ENCODE data around the gene RAPH1. TPM values are rescaled to one million over a fixed set of nuclear protein-coding genes. Genes with fewer than 3 reads are reported as not detected.

The RAPH1 gene
- total and polyA plus RNA-seq, 2 experiments from 2014 or later: 12.9 to 22.1 TPM

GRCh38 chr2:203442463-203442862 lies 92.6 kb downstream of the RAPH1 start:
- no peak overlapping the region for H3K27ac ChIP-seq
- no peak for DNase-seq (ENCODE audit: low spot score)
- H3K79me2 ChIP-seq: no peaks in the 10 kb centered on the region
- H3K9me3 ChIP-seq (ENCODE audit: low read depth): no peaks in the 10 kb centered on the region
- H3K27me3 ChIP-seq: no peaks in the 10 kb centered on the region
- no peak overlapping the region for H2AFZ ChIP-seq
- peaks cover 3% of the 10 kb centered on the region for H3K36me3 ChIP-seq (replicated peaks; ENCODE audit: insufficient read depth, low read depth)
- no peaks in the 10 kb centered on the region for H3K9me2 ChIP-seq (replicated peaks; ENCODE audit: insufficient read depth)
- H3K4me3 ChIP-seq: no peak overlapping the region
- no peaks in the 10 kb centered on the region for H3K4me1 ChIP-seq (ENCODE audit: insufficient read depth)
- H3K4me2 ChIP-seq: no peak overlapping the region
- 56% methylated on average over 5 of the region's 5 CpGs for WGBS (ENCODE audit: low lambda C conversion rate, missing lambda C conversion rate)
- H4K20me1 ChIP-seq (ENCODE audit: insufficient read depth, poor library complexity, severe bottlenecking): no peaks in the 10 kb centered on the region
- TF ChIP-seq EZH2 (IDR thresholded peaks at IDR 0.05; ENCODE audit: borderline replicate concordance): no peak
- no peak for TF ChIP-seq EZH2phosphoT487 (IDR thresholded peaks at IDR 0.05; ENCODE audit: low read depth, severe bottlenecking, unreplicated experiment)
- no peak for TF ChIP-seq CTCF (IDR thresholded peaks at IDR 0.05; ENCODE audit: poor library complexity)

DNA sequence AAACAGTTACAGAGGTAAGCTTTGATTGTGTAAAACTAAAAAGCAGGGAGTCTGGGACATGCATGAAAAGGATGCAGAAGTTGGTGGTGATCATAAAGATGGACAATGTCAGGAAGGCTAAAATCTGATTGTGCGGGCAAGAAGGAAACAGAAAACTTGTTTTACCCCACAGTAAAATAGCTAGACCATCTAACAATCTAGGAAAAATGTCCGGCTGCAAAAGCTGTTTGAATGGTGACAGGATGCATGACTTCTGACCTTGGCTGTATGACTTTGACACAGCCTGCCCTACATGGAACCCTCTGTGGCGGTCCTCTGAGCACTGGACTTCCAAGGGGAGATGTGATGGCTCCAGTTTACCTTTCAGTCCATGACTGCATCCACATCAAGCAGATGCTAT lies 93.6 kb downstream of the RAPH1 start:
- H3K36me3 ChIP-seq (replicated peaks; ENCODE audit: insufficient read depth, low read depth): peaks cover 3% of the 10 kb centered on the region
- H3K4me1 ChIP-seq (ENCODE audit: insufficient read depth): no peaks in the 10 kb centered on the region
- DNase-seq (ENCODE audit: low spot score): no peak
- TF ChIP-seq CTCF (IDR thresholded peaks at IDR 0.05; ENCODE audit: poor library complexity): no peak
- no peak for TF ChIP-seq EZH2phosphoT487 (IDR thresholded peaks at IDR 0.05; ENCODE audit: low read depth, severe bottlenecking, unreplicated experiment)
- no peak for TF ChIP-seq EZH2 (IDR thresholded peaks at IDR 0.05; ENCODE audit: borderline replicate concordance)
- no peaks in the 10 kb centered on the region for H3K9me3 ChIP-seq (ENCODE audit: low read depth)
- H4K20me1 ChIP-seq (ENCODE audit: insufficient read depth, poor library complexity, severe bottlenecking): no peaks in the 10 kb centered on the region
- WGBS (ENCODE audit: low lambda C conversion rate, missing lambda C conversion rate): 96% methylated on average over 3 of the region's 3 CpGs
- H2AFZ ChIP-seq: no peak overlapping the region
- H3K79me2 ChIP-seq: no peaks in the 10 kb centered on the region
- H3K27ac ChIP-seq: no peak overlapping the region
- no peaks in the 10 kb centered on the region for H3K27me3 ChIP-seq
- no peaks in the 10 kb centered on the region for H3K9me2 ChIP-seq (replicated peaks; ENCODE audit: insufficient read depth)
- no peak overlapping the region for H3K4me2 ChIP-seq
- H3K4me3 ChIP-seq: no peak overlapping the region

- no peaks in the 10 kb centered on the region for H3K9me2 ChIP-seq (replicated peaks; ENCODE audit: insufficient read depth)
- no peak for TF ChIP-seq EZH2phosphoT487 (IDR thresholded peaks at IDR 0.05; ENCODE audit: low read depth, severe bottlenecking, unreplicated experiment)
- TF ChIP-seq CTCF (IDR thresholded peaks at IDR 0.05; ENCODE audit: poor library complexity): no peak
- TF ChIP-seq EZH2 (IDR thresholded peaks at IDR 0.05; ENCODE audit: borderline replicate concordance): no peak
- no peak overlapping the region for H3K4me2 ChIP-seq
- no peaks in the 10 kb centered on the region for H3K9me3 ChIP-seq (ENCODE audit: low read depth)
- H2AFZ ChIP-seq: no peak overlapping the region
- no peaks in the 10 kb centered on the region for H3K27me3 ChIP-seq
- no peak overlapping the region for H3K27ac ChIP-seq
- H4K20me1 ChIP-seq (ENCODE audit: insufficient read depth, poor library complexity, severe bottlenecking): no peaks in the 10 kb centered on the region
- H3K4me3 ChIP-seq: no peak overlapping the region
- no peak for DNase-seq (ENCODE audit: low spot score)
- no peaks in the 10 kb centered on the region for H3K79me2 ChIP-seq
- peaks cover 3% of the 10 kb centered on the region for H3K36me3 ChIP-seq (replicated peaks; ENCODE audit: insufficient read depth, low read depth)
- H3K4me1 ChIP-seq (ENCODE audit: insufficient read depth): no peaks in the 10 kb centered on the region
- 60% methylated on average over 1 of the region's 4 CpGs for whole genome bisulfite sequencing (ENCODE audit: low lambda C conversion rate, missing lambda C conversion rate)
Observed at GRCh38 chr2:203440671-203441070, 94.4 kb downstream of the RAPH1 start.

DNA sequence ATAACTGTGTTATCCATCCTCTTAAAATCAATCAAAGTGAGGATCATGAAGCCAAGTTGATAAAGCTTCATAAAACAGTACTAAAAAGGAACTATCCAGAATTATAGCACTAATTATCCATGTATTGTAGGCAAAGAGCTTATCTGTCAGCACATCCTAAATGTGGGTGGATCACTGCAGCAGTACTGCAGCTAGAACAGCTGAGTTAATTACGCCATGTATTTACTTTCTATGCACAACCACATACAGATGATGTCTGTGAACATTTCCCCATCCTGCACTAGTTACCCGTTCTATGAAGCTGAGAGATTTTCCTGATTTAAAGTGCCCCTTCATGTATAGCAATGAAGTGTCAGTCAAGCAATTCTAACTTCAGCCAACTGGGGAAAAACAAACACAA lies 96.6 kb downstream of the RAPH1 start:
- 71% methylated on average over 2 of the region's 2 CpGs for WGBS (ENCODE audit: low lambda C conversion rate, missing lambda C conversion rate)
- no peaks in the 10 kb centered on the region for H4K20me1 ChIP-seq (ENCODE audit: insufficient read depth, poor library complexity, severe bottlenecking)
- no peak overlapping the region for H3K27ac ChIP-seq
- TF ChIP-seq EZH2phosphoT487 (IDR thresholded peaks at IDR 0.05; ENCODE audit: low read depth, severe bottlenecking, unreplicated experiment) (no peak), CTCF (IDR thresholded peaks at IDR 0.05; ENCODE audit: poor library complexity) (no peak), EZH2 (IDR thresholded peaks at IDR 0.05; ENCODE audit: borderline replicate concordance) (no peak)
- no peak overlapping the region for H3K4me2 ChIP-seq
- no peak overlapping the region for H3K4me3 ChIP-seq
- H3K27me3 ChIP-seq: no peaks in the 10 kb centered on the region
- no peaks in the 10 kb centered on the region for H3K4me1 ChIP-seq (ENCODE audit: insufficient read depth)
- DNase-seq (ENCODE audit: low spot score): no peak
- H3K79me2 ChIP-seq: peaks cover 7% of the 10 kb centered on the region
- H3K36me3 ChIP-seq (replicated peaks; ENCODE audit: insufficient read depth, low read depth): peaks cover 3% of the 10 kb centered on the region
- no peaks in the 10 kb centered on the region for H3K9me3 ChIP-seq (ENCODE audit: low read depth)
- no peaks in the 10 kb centered on the region for H3K9me2 ChIP-seq (replicated peaks; ENCODE audit: insufficient read depth)
- no peak overlapping the region for H2AFZ ChIP-seq

Data from hepatocyte (in vitro differentiated cells).